Thyroid gland (tissue), 4 donors: ENCODE measurements around the gene CD40. TPM values are rescaled to one million over a fixed set of nuclear protein-coding genes. Genes with fewer than 3 reads are reported as not detected.

Experiments used
- DNase-seq, 2 donors: peaks; one replicate each; pipeline ENCODE4 v3.0.0-alpha.2; 2019
- H3K27ac ChIP-seq, 3 donors: fragments of 200-600 bp; sonication (generic); 1 replicate in 2 of 3; 2 replicates in 1 of 3; pipeline ENCODE4 v1.5.1; 2016 to 2019; ENCODE audit warnings: mild to moderate bottlenecking in 1 of 3, moderate library complexity in 1 of 3
- H3K27me3 ChIP-seq: fragments of 200-600 bp; sonication (generic); one replicate; pipeline ENCODE4 v1.5.1; 2019
- H3K36me3 ChIP-seq, 2 donors: fragments of 200-600 bp; sonication (generic); one replicate each; pipeline ENCODE4 v1.5.1; 2016 to 2019
- H3K4me1 ChIP-seq, 2 donors: fragments of 200-600 bp; sonication (generic); one replicate each; pipeline ENCODE4 v1.5.1; 2017 to 2019
- H3K4me3 ChIP-seq, 3 donors: fragments of 200-600 bp; sonication (generic); replicated peaks in 1 of 3; 1 replicate in 2 of 3; 2 replicates in 1 of 3; pipeline ENCODE4 v1.5.1; 2016; ENCODE audit warnings: mild to moderate bottlenecking in 1 of 3
- H3K9me3 ChIP-seq: fragments of 200-600 bp; sonication (generic); one replicate; pipeline ENCODE4 v1.5.1; 2017
- POLR2A ChIP-seq, 2 donors: fragments of 450-650 bp; IDR thresholded peaks; one replicate each; pipeline ENCODE4 v1.6.1; 2017; ENCODE audit warnings: antibody characterized with exemption in 2 of 2, mild to moderate bottlenecking in 2 of 2, moderate library complexity in 1 of 2
- WGBS, 2 donors: methylation state at CpG; one replicate each; pipeline ENCODE4 v1.1.5; 2017; 5-methylcytosine and 5-hydroxymethylcytosine counted together
- intact Hi-C: fragments of 100-400 bp; cut with DNase I; formaldehyde crosslinking; loops from one replicate; pipeline ENCODE4 v1.15.1; 2023
- total RNA-seq, 4 donors: library from RNA; depleted of rRNA; stranded (reverse); fragments of >200 nt; gene quantifications; one replicate each; pipeline ENCODE4 v1.2.3, GENCODE V29; 2016
- TF ChIP-seq, protein P1 (sequence below), 6 experiments: fragments of 200-600 bp in 3 of 6; fragments of 450-650 bp in 3 of 6; sonication (generic) in 3 of 6; IDR thresholded peaks; one replicate each; pipeline ENCODE4 v1.5.1; 2016 to 2019; ENCODE audit warnings: antibody characterized with exemption in 6 of 6, mild to moderate bottlenecking in 2 of 6, inconsistent platforms in 1 of 6, moderate library complexity in 1 of 6

Gene CD40
- total RNA-seq, 4 donors from 2014 or later: 13.0 to 15.9 (median 15.0) TPM

DNA sequence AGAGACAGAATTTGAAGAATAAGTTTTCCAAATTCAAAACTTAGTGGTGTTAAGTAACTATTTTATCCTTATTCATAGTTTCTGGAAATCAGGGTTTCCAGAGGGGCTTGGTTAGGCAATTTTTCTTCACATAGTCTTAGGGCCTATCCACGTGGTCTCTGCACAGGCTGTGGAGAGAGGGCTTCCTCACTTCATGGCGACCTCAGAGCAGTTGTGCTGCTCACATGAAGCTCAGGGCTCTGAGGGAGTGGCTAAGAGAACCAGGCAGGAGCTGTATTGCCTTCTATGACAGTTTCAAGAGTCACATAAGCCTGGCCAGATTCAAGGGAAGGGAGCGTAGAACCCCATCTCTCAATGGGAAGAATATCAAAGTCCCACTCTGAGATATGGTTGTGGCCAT, 13.9 kb upstream of the CD40 start:
- Histone ChIP-seq H3K36me3 (no peaks in the 10 kb centered on the region), H3K4me1 (peaks cover 0 to 7% of the 10 kb centered on the region in 2 donors), H3K27ac (no peak overlapping the region), H3K27me3 (no peaks in the 10 kb centered on the region), H3K9me3 (no peaks in the 10 kb centered on the region), H3K4me3 (no peak overlapping the region)
- intact Hi-C loops: no loop called here
- TF ChIP-seq, protein P1, sequence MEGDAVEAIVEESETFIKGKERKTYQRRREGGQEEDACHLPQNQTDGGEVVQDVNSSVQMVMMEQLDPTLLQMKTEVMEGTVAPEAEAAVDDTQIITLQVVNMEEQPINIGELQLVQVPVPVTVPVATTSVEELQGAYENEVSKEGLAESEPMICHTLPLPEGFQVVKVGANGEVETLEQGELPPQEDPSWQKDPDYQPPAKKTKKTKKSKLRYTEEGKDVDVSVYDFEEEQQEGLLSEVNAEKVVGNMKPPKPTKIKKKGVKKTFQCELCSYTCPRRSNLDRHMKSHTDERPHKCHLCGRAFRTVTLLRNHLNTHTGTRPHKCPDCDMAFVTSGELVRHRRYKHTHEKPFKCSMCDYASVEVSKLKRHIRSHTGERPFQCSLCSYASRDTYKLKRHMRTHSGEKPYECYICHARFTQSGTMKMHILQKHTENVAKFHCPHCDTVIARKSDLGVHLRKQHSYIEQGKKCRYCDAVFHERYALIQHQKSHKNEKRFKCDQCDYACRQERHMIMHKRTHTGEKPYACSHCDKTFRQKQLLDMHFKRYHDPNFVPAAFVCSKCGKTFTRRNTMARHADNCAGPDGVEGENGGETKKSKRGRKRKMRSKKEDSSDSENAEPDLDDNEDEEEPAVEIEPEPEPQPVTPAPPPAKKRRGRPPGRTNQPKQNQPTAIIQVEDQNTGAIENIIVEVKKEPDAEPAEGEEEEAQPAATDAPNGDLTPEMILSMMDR (IDR thresholded peaks at IDR 0.05): no peak
- TF ChIP-seq POLR2A (IDR thresholded peaks at IDR 0.05): no peak
- WGBS, 2 donors: 82 to 88% methylated on average over 3 of the region's 3 CpGs
- DNase-seq: no peak

DNA sequence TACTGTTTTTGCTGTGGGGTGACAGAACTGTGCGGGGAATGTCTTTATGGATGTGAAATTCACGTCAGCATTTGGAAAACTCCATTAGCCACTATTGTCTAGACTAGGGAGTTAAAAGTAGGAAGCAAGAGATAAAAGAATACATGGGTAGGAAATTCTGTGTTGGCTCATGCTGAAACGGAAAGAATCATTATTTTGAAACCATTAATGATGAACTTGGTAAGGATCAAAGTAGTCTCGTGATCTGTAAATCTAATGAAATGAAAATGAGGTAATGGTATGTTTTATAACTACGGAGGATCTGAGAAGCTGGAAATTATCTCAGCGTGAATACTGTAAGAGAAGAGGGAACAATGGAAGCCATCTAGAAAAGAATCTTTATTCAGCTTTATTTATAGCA, 11.1 kb upstream of the CD40 start:
- intact Hi-C loops: no loop called here
- TF ChIP-seq, protein P1 (IDR thresholded peaks at IDR 0.05): no peak
- TF ChIP-seq POLR2A (IDR thresholded peaks at IDR 0.05): no peak
- 71 to 78% methylated on average over 6 of the region's 6 CpGs for WGBS, 2 donors
- no peak overlapping the region for H3K4me3 ChIP-seq
- no peak overlapping the region for H3K27ac ChIP-seq
- no peak for DNase-seq
- no peaks in the 10 kb centered on the region for H3K9me3 ChIP-seq
- H3K36me3 ChIP-seq: no peaks in the 10 kb centered on the region
- no peaks in the 10 kb centered on the region for H3K27me3 ChIP-seq
- H3K4me1 ChIP-seq: no peaks in the 10 kb centered on the region

DNA sequence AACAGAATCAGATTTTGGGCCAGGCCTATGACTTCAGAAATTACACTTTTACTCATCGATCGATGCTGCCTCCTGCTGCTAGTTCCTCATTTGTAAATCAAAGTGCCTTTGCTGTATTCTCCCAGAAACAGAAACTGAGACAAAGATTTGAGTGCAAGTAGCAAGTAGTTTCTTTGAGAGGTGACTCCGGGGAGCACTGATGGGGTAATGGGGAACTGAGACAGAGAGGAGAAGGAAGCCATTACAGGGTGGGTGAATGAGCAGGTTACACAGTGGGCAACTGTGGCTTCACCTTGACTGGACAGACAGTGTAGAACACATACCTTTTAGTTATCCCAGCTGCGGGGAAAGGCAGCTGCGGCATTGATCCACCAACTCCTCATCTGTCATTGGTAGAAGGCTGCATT, 9.7 kb upstream of the CD40 start:
- H3K9me3 ChIP-seq: no peaks in the 10 kb centered on the region
- H3K36me3 ChIP-seq: no peaks in the 10 kb centered on the region
- TF ChIP-seq, protein P1 (IDR thresholded peaks at IDR 0.05): no peak
- no peak for TF ChIP-seq POLR2A (IDR thresholded peaks at IDR 0.05)
- 86 to 88% methylated on average over 5 of the region's 5 CpGs for WGBS, 2 donors
- no peak overlapping the region for H3K4me3 ChIP-seq
- H3K27me3 ChIP-seq: no peaks in the 10 kb centered on the region
- DNase-seq: no peak
- H3K4me1 ChIP-seq: no peaks in the 10 kb centered on the region
- no peak overlapping the region for H3K27ac ChIP-seq
- intact Hi-C loops: no loop called here

DNA sequence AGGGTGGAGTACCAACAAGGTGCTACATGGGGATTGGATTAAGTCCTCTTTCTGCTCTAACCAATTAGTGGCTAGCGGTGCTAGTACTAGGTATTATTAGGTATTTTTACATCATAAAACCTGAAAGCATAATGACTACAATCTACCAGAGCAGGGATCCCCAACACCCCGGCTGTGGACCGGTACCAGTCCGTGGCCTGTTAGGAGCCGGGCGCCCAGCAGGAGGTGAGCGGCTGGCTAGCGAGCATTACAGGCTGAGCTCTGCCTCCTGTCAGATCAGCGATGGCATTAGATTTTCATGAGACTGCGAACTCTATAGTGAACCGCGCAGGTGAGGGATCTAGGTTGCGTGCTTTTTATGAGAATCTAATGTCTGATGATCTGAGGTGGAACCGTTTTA, 9.1 kb upstream of the CD40 start:
- no peaks in the 10 kb centered on the region for H3K36me3 ChIP-seq

DNA sequence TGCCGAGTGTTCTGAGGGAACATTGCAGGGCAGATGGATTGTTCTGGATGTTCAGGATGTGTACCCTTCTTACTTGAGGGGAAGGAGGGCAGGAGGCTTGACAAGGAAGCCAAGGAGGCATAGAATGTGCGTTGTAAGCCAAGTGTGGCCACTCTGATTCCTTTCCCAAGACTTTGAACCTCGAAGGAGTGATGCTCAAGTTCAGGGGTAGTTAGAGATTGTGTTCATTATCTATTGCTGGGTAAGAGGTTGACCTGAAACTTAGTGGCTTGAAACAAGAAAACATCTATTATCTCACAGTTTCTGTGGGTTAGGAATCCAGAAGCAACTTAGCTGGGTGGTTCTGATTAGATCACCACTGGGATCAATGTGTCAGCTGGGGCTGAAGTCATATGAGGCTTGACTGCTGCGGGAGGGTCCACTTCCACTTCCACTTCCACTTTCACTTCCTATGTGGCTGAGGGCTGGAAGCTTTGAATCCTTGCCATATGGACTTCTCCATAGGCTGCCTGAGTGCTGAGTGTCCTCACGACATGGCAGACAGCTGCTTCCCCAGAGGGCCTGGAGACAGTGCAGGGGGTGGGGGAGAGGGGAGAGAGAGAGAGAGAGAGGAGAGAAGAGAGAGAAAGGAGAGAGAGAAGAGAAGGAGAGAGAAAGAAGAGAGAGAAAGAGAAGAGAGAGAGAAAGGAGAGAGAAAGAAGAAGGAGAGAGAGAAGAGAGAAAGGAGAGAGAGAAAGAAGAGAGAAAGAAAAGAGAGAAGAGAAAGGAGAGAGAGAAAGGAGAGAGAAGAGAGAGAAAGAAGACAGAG, 6.9 kb upstream of the CD40 start:
- Histone ChIP-seq H3K36me3 (no peaks in the 10 kb centered on the region), H3K27ac (no peak overlapping the region), H3K4me3 (no peak overlapping the region), H3K9me3 (no peaks in the 10 kb centered on the region), H3K4me1 (no peaks in the 10 kb centered on the region), H3K27me3 (no peaks in the 10 kb centered on the region)
- 45 to 63% methylated on average over 5 of the region's 5 CpGs for WGBS, 2 donors
- no peak for DNase-seq
- intact Hi-C loops: no loop called here
- no peak for TF ChIP-seq POLR2A (IDR thresholded peaks at IDR 0.05)
- TF ChIP-seq, protein P1 (IDR thresholded peaks at IDR 0.05): no peak

More for the DNA sequence above, 9.1 kb upstream of the CD40 start:
- H3K9me3 ChIP-seq: no peaks in the 10 kb centered on the region
- H3K27me3 ChIP-seq: no peaks in the 10 kb centered on the region
- no peak for DNase-seq
- WGBS, 2 donors: 92 to 93% methylated on average over 14 of the region's 14 CpGs
- TF ChIP-seq, protein P1 (IDR thresholded peaks at IDR 0.05): no peak
- TF ChIP-seq POLR2A (IDR thresholded peaks at IDR 0.05): no peak
- H3K4me3 ChIP-seq: no peak overlapping the region
- intact Hi-C loops: no loop called here
- no peaks in the 10 kb centered on the region for H3K4me1 ChIP-seq
- no peak overlapping the region for H3K27ac ChIP-seq
